Measurements from ENCODE around the gene DSCAM. TPM values are rescaled to one million over a fixed set of nuclear protein-coding genes. Genes with fewer than 3 reads are reported as not detected.

Gene DSCAM
- total RNA-seq, 4 donors from 2014 or later = 0.07 TPM; not detected in 3

DNA sequence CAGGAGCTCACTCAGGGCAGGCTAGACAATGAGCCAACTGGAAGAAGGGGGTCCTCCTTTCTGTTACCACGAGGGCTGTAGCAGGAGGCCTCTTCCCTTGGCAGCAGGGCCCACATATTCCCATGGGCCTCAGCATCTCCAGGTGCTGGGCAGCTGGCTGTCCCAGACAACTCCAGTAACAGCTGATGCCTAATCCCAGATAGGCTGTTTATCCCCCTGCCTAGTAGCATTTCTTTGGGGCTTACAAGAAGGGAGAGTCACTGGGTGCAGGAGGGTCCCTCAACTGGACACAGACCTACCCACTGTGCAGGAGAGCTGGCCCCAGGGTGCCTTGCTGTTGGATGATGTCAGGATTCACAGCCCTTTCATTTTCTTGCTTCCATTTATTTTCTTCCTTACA lies 278.2 kb downstream of the DSCAM start:
- TF ChIP-seq, protein P1, sequence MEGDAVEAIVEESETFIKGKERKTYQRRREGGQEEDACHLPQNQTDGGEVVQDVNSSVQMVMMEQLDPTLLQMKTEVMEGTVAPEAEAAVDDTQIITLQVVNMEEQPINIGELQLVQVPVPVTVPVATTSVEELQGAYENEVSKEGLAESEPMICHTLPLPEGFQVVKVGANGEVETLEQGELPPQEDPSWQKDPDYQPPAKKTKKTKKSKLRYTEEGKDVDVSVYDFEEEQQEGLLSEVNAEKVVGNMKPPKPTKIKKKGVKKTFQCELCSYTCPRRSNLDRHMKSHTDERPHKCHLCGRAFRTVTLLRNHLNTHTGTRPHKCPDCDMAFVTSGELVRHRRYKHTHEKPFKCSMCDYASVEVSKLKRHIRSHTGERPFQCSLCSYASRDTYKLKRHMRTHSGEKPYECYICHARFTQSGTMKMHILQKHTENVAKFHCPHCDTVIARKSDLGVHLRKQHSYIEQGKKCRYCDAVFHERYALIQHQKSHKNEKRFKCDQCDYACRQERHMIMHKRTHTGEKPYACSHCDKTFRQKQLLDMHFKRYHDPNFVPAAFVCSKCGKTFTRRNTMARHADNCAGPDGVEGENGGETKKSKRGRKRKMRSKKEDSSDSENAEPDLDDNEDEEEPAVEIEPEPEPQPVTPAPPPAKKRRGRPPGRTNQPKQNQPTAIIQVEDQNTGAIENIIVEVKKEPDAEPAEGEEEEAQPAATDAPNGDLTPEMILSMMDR (IDR thresholded peaks at IDR 0.05) = no peak
- no peak for TF ChIP-seq POLR2A (IDR thresholded peaks at IDR 0.05)
- intact Hi-C loops (cut with DNase I; ENCODE audit: low total_unique reads) = no loop called here
- no peaks in the 10 kb centered on the region for H3K36me3 ChIP-seq
- H3K4me3 ChIP-seq = no peak overlapping the region
- no peaks in the 10 kb centered on the region for H3K4me1 ChIP-seq
- no peak for DNase-seq
- no peaks in the 10 kb centered on the region for H3K9me3 ChIP-seq
- no peaks in the 10 kb centered on the region for H3K27me3 ChIP-seq
- no peak overlapping the region for H3K27ac ChIP-seq

DNA sequence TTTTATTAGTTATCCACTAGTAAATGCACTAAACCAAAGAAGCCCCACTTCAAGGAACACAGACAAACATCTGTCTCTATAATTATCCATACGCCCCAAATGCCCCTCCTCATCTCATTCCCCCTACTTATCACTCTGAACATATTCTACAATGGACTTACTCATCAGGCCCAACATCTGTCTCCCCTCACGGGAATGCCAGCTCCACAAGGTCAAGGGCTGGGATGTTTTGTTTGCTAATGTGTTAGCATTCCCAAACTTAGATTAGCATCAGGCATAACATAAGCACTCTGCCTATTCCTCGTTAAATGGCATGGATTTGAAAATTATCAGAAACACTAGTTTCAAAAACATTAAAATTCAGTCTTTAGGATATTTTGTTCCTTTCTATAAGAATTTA lies 279.5 kb downstream of the DSCAM start:
- Histone ChIP-seq H3K36me3 (no peaks in the 10 kb centered on the region), H3K4me1 (no peaks in the 10 kb centered on the region), H3K27ac (no peak overlapping the region), H3K9me3 (no peaks in the 10 kb centered on the region), H3K4me3 (no peak overlapping the region), H3K27me3 (no peaks in the 10 kb centered on the region)
- TF ChIP-seq, protein P1 (IDR thresholded peaks at IDR 0.05) = no peak
- no peak for TF ChIP-seq POLR2A (IDR thresholded peaks at IDR 0.05)
- intact Hi-C loops (cut with DNase I; ENCODE audit: low total_unique reads) = no loop called here
- no peak for DNase-seq

DNA sequence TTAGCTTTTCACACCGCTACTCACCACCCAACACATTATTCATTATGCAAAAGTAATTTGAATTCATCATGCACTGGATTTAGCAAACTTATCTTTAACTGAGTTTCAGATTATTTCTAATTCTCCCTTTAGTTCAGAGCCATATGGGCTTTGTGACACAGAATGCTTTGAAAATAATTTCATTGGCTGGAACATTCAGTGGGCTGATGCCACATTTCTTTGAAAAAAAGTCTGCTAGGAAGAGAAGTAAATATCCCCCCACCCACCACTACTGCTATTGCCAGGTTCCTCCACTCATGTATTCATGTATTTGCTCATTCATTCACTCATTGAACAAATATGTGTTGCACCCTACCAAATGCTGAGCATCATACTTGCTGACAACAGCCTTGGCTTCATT lies 280.5 kb downstream of the DSCAM start:
- DNase-seq = no peak
- Histone ChIP-seq H3K27ac (no peak overlapping the region), H3K36me3 (no peaks in the 10 kb centered on the region), H3K4me1 (no peaks in the 10 kb centered on the region), H3K9me3 (no peaks in the 10 kb centered on the region), H3K4me3 (no peak overlapping the region), H3K27me3 (no peaks in the 10 kb centered on the region)
- intact Hi-C loops (cut with DNase I; ENCODE audit: low total_unique reads) = no loop called here
- TF ChIP-seq, protein P1 (IDR thresholded peaks at IDR 0.05) = no peak
- no peak for TF ChIP-seq POLR2A (IDR thresholded peaks at IDR 0.05)

DNA sequence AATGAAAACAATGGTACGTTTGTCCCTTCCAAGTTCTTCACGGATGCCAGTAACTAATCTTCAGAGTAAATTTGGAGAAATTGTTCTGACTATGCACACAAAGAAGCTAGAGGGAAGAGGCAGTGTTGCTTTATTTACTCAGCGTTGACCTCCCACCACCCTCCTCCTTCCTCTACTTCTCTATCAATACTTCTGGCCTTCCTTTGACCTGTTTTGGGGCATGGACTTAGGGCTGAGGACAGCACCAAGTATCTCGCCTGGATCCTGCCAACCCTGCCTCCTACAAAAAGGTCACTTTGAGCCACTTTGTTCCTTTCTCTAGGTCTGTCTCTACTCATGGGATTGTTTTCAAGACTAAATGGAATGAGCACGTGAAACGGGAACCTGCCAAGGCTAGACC lies 282.6 kb downstream of the DSCAM start:
- Histone ChIP-seq H3K27me3 (no peaks in the 10 kb centered on the region), H3K4me3 (no peak overlapping the region), H3K36me3 (no peaks in the 10 kb centered on the region), H3K27ac (no peak overlapping the region), H3K4me1 (no peaks in the 10 kb centered on the region), H3K9me3 (no peaks in the 10 kb centered on the region)
- intact Hi-C loops (cut with DNase I; ENCODE audit: low total_unique reads) = no loop called here
- TF ChIP-seq, protein P1 (IDR thresholded peaks at IDR 0.05) = no peak
- TF ChIP-seq POLR2A (IDR thresholded peaks at IDR 0.05) = no peak
- DNase-seq = no peak

DNA sequence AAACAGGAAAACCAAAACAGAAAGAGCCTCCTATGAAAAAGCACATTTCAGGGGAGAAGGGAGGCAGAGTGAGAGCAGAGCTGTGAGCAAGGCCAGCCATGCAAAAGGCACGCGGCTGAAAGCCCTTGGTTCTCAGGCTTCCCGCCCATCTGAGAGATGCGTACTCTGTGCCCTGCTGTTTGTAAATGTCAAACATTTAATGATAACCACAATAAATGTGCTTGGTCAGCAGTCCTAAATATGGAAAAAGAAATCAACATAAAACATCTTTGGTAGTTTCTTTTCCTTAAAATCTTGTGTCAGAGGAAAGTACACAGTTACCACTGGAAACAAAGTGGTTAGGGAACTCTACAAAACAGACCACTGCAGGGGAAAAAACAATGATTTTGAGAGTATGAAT lies 283.1 kb downstream of the DSCAM start:
- DNase-seq = no peak
- Histone ChIP-seq H3K36me3 (no peaks in the 10 kb centered on the region), H3K27me3 (no peaks in the 10 kb centered on the region), H3K27ac (no peak overlapping the region), H3K9me3 (no peaks in the 10 kb centered on the region), H3K4me3 (no peak overlapping the region), H3K4me1 (no peaks in the 10 kb centered on the region)
- TF ChIP-seq, protein P1 (IDR thresholded peaks at IDR 0.05) = no peak
- TF ChIP-seq POLR2A (IDR thresholded peaks at IDR 0.05) = no peak
- intact Hi-C loops (cut with DNase I; ENCODE audit: low total_unique reads) = no loop called here

All from uterus (tissue), 4 donors.